HL-60/S4 treated with phorbol 12-myristate 13-acetate at 8.2 ng/mL for 4 days and 3 days (cell line): ENCODE results near the gene USH1C.

Experiments
- in situ Hi-C: fragments of 300-500 bp; cut with MboI; formaldehyde crosslinking; loops from 2 replicates; pipeline ENCODE4 v1.15.0; 2022; ENCODE audit warnings: low sequenced_read_pairs

USH1C gene

GRCh38 chr11:17479284-17480214, 64.7 kb downstream of the USH1C start:
- in situ Hi-C loops: no loop called here

GRCh38 chr11:17478070-17478469, 66.1 kb downstream of the USH1C start:
- in situ Hi-C loops: no loop called here

GRCh38 chr11:17477361-17477760, 66.9 kb downstream of the USH1C start:
- in situ Hi-C loops: no loop called here

- in situ Hi-C loops: no loop called here
These were observed 67.2 kb downstream of the USH1C start for GRCh38 chr11:17477084-17477333.

GRCh38 chr11:17476317-17477083, 67.7 kb downstream of the USH1C start, which contains the start of gene ABCC8:
ABCC8 (minus strand) TSS chr11:17476845; CDS start chr11:17476776, 69 bp downstream.
- in situ Hi-C loops: no loop called here

GRCh38 chr11:17475666-17476316, 68.4 kb downstream of the USH1C start:
- in situ Hi-C loops: no loop called here

- in situ Hi-C loops: no loop called here
These were observed 71.0 kb downstream of the USH1C start for GRCh38 chr11:17473071-17473744.

GRCh38 chr11:17472467-17472866, 71.7 kb downstream of the USH1C start:
- in situ Hi-C loops: no loop called here

- in situ Hi-C loops: no loop called here
These were observed 72.7 kb downstream of the USH1C start for GRCh38 chr11:17471501-17471900.

GRCh38 chr11:17469998-17470397, 74.2 kb downstream of the USH1C start:
- in situ Hi-C loops: no loop called here

GRCh38 chr11:17468122-17468521, 76.1 kb downstream of the USH1C start:
- in situ Hi-C loops: no loop called here

- in situ Hi-C loops: no loop called here
These were observed 80.6 kb downstream of the USH1C start for GRCh38 chr11:17463546-17464174.

- in situ Hi-C loops: no loop called here
These were observed 81.3 kb downstream of the USH1C start for GRCh38 chr11:17462940-17463339.

- in situ Hi-C loops: no loop called here
These were observed 83.8 kb downstream of the USH1C start for GRCh38 chr11:17460406-17460805.

GRCh38 chr11:17459236-17459896, 84.8 kb downstream of the USH1C start:
- in situ Hi-C loops: no loop called here

GRCh38 chr11:17458268-17458667, 85.9 kb downstream of the USH1C start:
- in situ Hi-C loops: no loop called here

- in situ Hi-C loops: no loop called here
These were observed 86.6 kb downstream of the USH1C start for GRCh38 chr11:17457396-17458173.

- in situ Hi-C loops: no loop called here
These were observed 91.5 kb downstream of the USH1C start for GRCh38 chr11:17452668-17453067.

- in situ Hi-C loops: no loop called here
These were observed 95.1 kb downstream of the USH1C start for GRCh38 chr11:17449158-17449557.
